Measurements from ENCODE around the gene CLRN2. TPM values are rescaled to one million over a fixed set of nuclear protein-coding genes. Genes with fewer than 3 reads are reported as not detected.
"Not testable (repeated sequence)": the region's sequence is repeated elsewhere in the genome, so short reads cannot be mapped to it uniquely, and the experiment has no call there.

The CLRN2 gene
- total RNA-seq, 6 donors from 2014 or later: not detected

- WGBS, 2 donors: 93 to 98% methylated on average over 4 of the region's 4 CpGs
- no peak for ATAC-seq (ENCODE audit: low FRiP score in 2 of 2)
Observed at GRCh38 chr4:17534705-17535104, 19.7 kb downstream of the CLRN2 start.

GRCh38 chr4:17535242-17535641, 20.3 kb downstream of the CLRN2 start:
- 84 to 91% methylated on average over 4 of the region's 4 CpGs for WGBS, 2 donors
- no peak for TF ChIP-seq POLR2AphosphoS5 (IDR thresholded peaks at IDR 0.05)
- no peak for TF ChIP-seq EP300 (IDR thresholded peaks at IDR 0.05)
- TF ChIP-seq POLR2A (IDR thresholded peaks at IDR 0.05): no peak
- TF ChIP-seq CTCF (IDR thresholded peaks at IDR 0.05): no peak
- no peak for ATAC-seq (ENCODE audit: low FRiP score in 2 of 2)

More at GRCh38 chr4:17534705-17535104, 19.7 kb downstream of the CLRN2 start:
- Histone ChIP-seq H3K27me3 (no peaks in the 10 kb centered on the region), H3K4me1 (peaks cover 0 to 4% (median 1%) of the 10 kb centered on the region in 4 donors), H3K36me3 (no peaks in the 10 kb centered on the region), H3K27ac (no peak overlapping the region), H3K4me3 (no peak overlapping the region), H3K9me3 (no peaks in the 10 kb centered on the region)
- TF ChIP-seq CTCF (IDR thresholded peaks at IDR 0.05) (no peak), EP300 (IDR thresholded peaks at IDR 0.05) (no peak)
- no peak for DNase-seq

GRCh38 chr4:17535906-17536305, 20.9 kb downstream of the CLRN2 start:
- no peak for DNase-seq
- H3K9me3 ChIP-seq: no peaks in the 10 kb centered on the region

More at GRCh38 chr4:17535242-17535641, 20.3 kb downstream of the CLRN2 start:
- Histone ChIP-seq H3K9me3 (no peaks in the 10 kb centered on the region), H3K4me1 (peaks cover 0 to 4% (median 1%) of the 10 kb centered on the region in 4 donors), H3K36me3 (no peaks in the 10 kb centered on the region), H3K4me3 (no peak overlapping the region), H3K27ac (no peak overlapping the region), H3K27me3 (no peaks in the 10 kb centered on the region)
- no peak for DNase-seq

GRCh38 chr4:17537060-17537459, 22.1 kb downstream of the CLRN2 start:
- not testable (repeated sequence) for H3K9me3 ChIP-seq; H3K4me1 ChIP-seq; H3K27ac ChIP-seq; H3K27me3 ChIP-seq; ATAC-seq (ENCODE audit: low FRiP score in 2 of 2); H3K4me3 ChIP-seq; DNase-seq; H3K36me3 ChIP-seq
- 89 to 91% methylated on average over 6 of the region's 6 CpGs for WGBS, 2 donors

More at GRCh38 chr4:17535906-17536305, 20.9 kb downstream of the CLRN2 start:
- Histone ChIP-seq H3K36me3 (no peaks in the 10 kb centered on the region), H3K4me3 (no peak overlapping the region), H3K27me3 (no peaks in the 10 kb centered on the region), H3K4me1 (peaks cover 0 to 4% (median 1%) of the 10 kb centered on the region in 4 donors), H3K27ac (no peak overlapping the region)
- TF ChIP-seq CTCF (IDR thresholded peaks at IDR 0.05): no peak
- TF ChIP-seq EP300 (IDR thresholded peaks at IDR 0.05): no peak
- no peak for TF ChIP-seq POLR2A (IDR thresholded peaks at IDR 0.05)
- no peak for TF ChIP-seq POLR2AphosphoS5 (IDR thresholded peaks at IDR 0.05)
- 81% methylated on average over 3 of the region's 3 CpGs for WGBS, 2 donors
- no peak for ATAC-seq (ENCODE audit: low FRiP score in 2 of 2)

GRCh38 chr4:17544205-17544604, 29.2 kb downstream of the CLRN2 start:
- Histone ChIP-seq H3K4me3 (no peak overlapping the region), H3K27ac (peak overlapping the region; percentile 18 to 54 (median 48)), H3K36me3 (no peaks in the 10 kb centered on the region), H3K9me3 (no peaks in the 10 kb centered on the region), H3K4me1 (peaks cover 0 to 6% (median 0%) of the 10 kb centered on the region in 4 donors), H3K27me3 (no peaks in the 10 kb centered on the region)
- peak in 1 of 4 donors; percentile 53 for TF ChIP-seq EP300 (IDR thresholded peaks at IDR 0.05)
- TF ChIP-seq POLR2AphosphoS5 (IDR thresholded peaks at IDR 0.05): peak; percentile 17 to 56
- TF ChIP-seq POLR2A (IDR thresholded peaks at IDR 0.05): no peak
- TF ChIP-seq CTCF (IDR thresholded peaks at IDR 0.05): no peak
- ATAC-seq (ENCODE audit: low FRiP score in 2 of 2) (peak in 1 of 2 donors; percentile 27), DNase-seq (peak in 1 of 2 donors; percentile 28)
- 31 to 46% methylated on average over 6 of the region's 6 CpGs for WGBS, 2 donors
